ENCODE results near the gene SLC9A1. TPM values are rescaled to one million over a fixed set of nuclear protein-coding genes. Genes with fewer than 3 reads are reported as not detected.

SLC9A1 gene
- total RNA-seq, 1 donor from 2014 or later, result 13.6 TPM

- intact Hi-C loops (cut with micrococcal nuclease), result no loop called here
- ChIA-PET CTCF (no interaction called here), POLR2A (no interaction called here)
- Mint-ChIP-seq H3K9me3 (no peaks in the 10 kb centered on the region), H3K36me3 (ENCODE audit: low read depth) (no peaks in the 10 kb centered on the region), H3K4me3 (no peak overlapping the region), H3K4me1 (no peaks in the 10 kb centered on the region), H3K27ac (no peak overlapping the region), H3K27me3 (no peaks in the 10 kb centered on the region)
- ATAC-seq (ENCODE audit: low read depth), result no peak
- TF ChIP-seq CTCF (IDR thresholded peaks at IDR 0.05), result no peak
- DNase-seq, result no peak
Observed at GRCh38 chr1:27077968-27078367, 77.0 kb downstream of the SLC9A1 start.

GRCh38 chr1:27076803-27077202, 78.1 kb downstream of the SLC9A1 start:
- ATAC-seq (ENCODE audit: low read depth), result no peak
- ChIA-PET CTCF (no interaction called here), POLR2A (no interaction called here)
- H3K4me1 Mint-ChIP-seq, result no peaks in the 10 kb centered on the region
- no peaks in the 10 kb centered on the region for H3K36me3 Mint-ChIP-seq (ENCODE audit: low read depth)
- H3K4me3 Mint-ChIP-seq, result no peak overlapping the region
- no peak for TF ChIP-seq CTCF (IDR thresholded peaks at IDR 0.05)
- H3K27me3 Mint-ChIP-seq, result peaks cover 5% of the 10 kb centered on the region
- no peaks in the 10 kb centered on the region for H3K9me3 Mint-ChIP-seq
- intact Hi-C loops (cut with micrococcal nuclease), result no loop called here
- no peak for DNase-seq
- no peak overlapping the region for H3K27ac Mint-ChIP-seq

GRCh38 chr1:27074175-27074780, 80.6 kb downstream of the SLC9A1 start:
- Mint-ChIP-seq H3K36me3 (ENCODE audit: low read depth) (no peaks in the 10 kb centered on the region), H3K27me3 (peaks cover 10% of the 10 kb centered on the region), H3K4me1 (no peaks in the 10 kb centered on the region), H3K9me3 (no peaks in the 10 kb centered on the region), H3K4me3 (no peak overlapping the region), H3K27ac (no peak overlapping the region)
- ChIA-PET POLR2A (no interaction called here), CTCF (no interaction called here)
- TF ChIP-seq CTCF (IDR thresholded peaks at IDR 0.05), result no peak
- intact Hi-C loops (cut with micrococcal nuclease), result no loop called here
- no peak for DNase-seq
- no peak for ATAC-seq (ENCODE audit: low read depth)

- intact Hi-C loops (cut with micrococcal nuclease), result no loop called here
- H3K9me3 Mint-ChIP-seq, result no peaks in the 10 kb centered on the region
- no peak for TF ChIP-seq CTCF (IDR thresholded peaks at IDR 0.05)
- DNase-seq (no peak), ATAC-seq (ENCODE audit: low read depth) (no peak)
- no peak overlapping the region for H3K27ac Mint-ChIP-seq
- no peaks in the 10 kb centered on the region for H3K4me1 Mint-ChIP-seq
- CTCF ChIA-PET, result interaction anchor here (1.3 kb wide), 1 partner anchor 26 kb away, joined by 6 read pairs; no protein-coding TSS in a partner anchor
- POLR2A ChIA-PET, result no interaction called here
- H3K27me3 Mint-ChIP-seq, result peaks cover 14% of the 10 kb centered on the region
- H3K36me3 Mint-ChIP-seq (ENCODE audit: low read depth), result no peaks in the 10 kb centered on the region
- no peak overlapping the region for H3K4me3 Mint-ChIP-seq
Observed at GRCh38 chr1:27071049-27071416, 83.9 kb downstream of the SLC9A1 start.

GRCh38 chr1:27070390-27071048, 84.4 kb downstream of the SLC9A1 start:
- no peak overlapping the region for H3K4me3 Mint-ChIP-seq
- DNase-seq (no peak), ATAC-seq (ENCODE audit: low read depth) (no peak)
- no peaks in the 10 kb centered on the region for H3K9me3 Mint-ChIP-seq
- intact Hi-C loops (cut with micrococcal nuclease), result no loop called here
- no peak for TF ChIP-seq CTCF (IDR thresholded peaks at IDR 0.05)
- no peaks in the 10 kb centered on the region for H3K36me3 Mint-ChIP-seq (ENCODE audit: low read depth)
- ChIA-PET CTCF (interaction anchor here (1.3 kb wide), 1 partner anchor 26 kb away, joined by 6 read pairs; no protein-coding TSS in a partner anchor), POLR2A (no interaction called here)
- no peaks in the 10 kb centered on the region for H3K4me1 Mint-ChIP-seq
- no peak overlapping the region for H3K27ac Mint-ChIP-seq
- H3K27me3 Mint-ChIP-seq, result peaks cover 14% of the 10 kb centered on the region

Measured in activated B cell treated with CpG ODN at 0.5 μM for 24 hours (primary cell).